SU-DHL-6 (cell line): Measurements from ENCODE around the gene SMAD3.

Experiments
- H2AFZ ChIP-seq: fragments of 200-600 bp; sonication (generic); 2 replicates; pipeline ENCODE4 v1.6.1; 2014; ENCODE audit warnings: low read depth, mild to moderate bottlenecking, moderate library complexity, mixed read lengths, antibody characterized with exemption, low read length; ENCODE audit not compliant: severe bottlenecking
- H3F3A ChIP-seq: fragments of 200-600 bp; shearing (Covaris generic); 2 replicates; pipeline ENCODE4 v1.6.0; 2016; ENCODE audit warnings: antibody characterized with exemption, mild to moderate bottlenecking; ENCODE audit not compliant: insufficient read depth
- H3K27ac ChIP-seq: fragments of 200-600 bp; sonication (generic); 2 replicates; pipeline ENCODE4 v1.5.1; 2016; ENCODE audit warnings: low read depth, mild to moderate bottlenecking, low read length, moderate library complexity, mixed read lengths
- H3K27me3 ChIP-seq: fragments of 200-600 bp; sonication (generic), shearing (Covaris generic); 2 replicates; pipeline ENCODE4 v1.6.0; 2014; ENCODE audit warnings: mild to moderate bottlenecking, low read length
- H3K36me3 ChIP-seq: fragments of 200-600 bp; sonication (generic); 2 replicates; pipeline ENCODE4 v1.6.1; 2014; ENCODE audit warnings: mild to moderate bottlenecking, low read length, mixed read lengths
- H3K4me2 ChIP-seq: fragments of 300-600, 200-600 bp; shearing (Covaris generic), sonication (generic); 2 replicates; pipeline ENCODE4 v1.6.0; 2014; ENCODE audit warnings: low read length, low read depth, mild to moderate bottlenecking; ENCODE audit not compliant: poor library complexity, severe bottlenecking
- H3K4me3 ChIP-seq: fragments of 200-600 bp; sonication (generic); 2 replicates; pipeline ENCODE4 v1.5.1; 2014; ENCODE audit warnings: antibody characterized with exemption, low read length, mild to moderate bottlenecking, mixed read lengths; ENCODE audit not compliant: insufficient read depth, poor library complexity, severe bottlenecking
- H3K79me2 ChIP-seq: fragments of 200-600 bp; sonication (generic); 2 replicates; pipeline ENCODE4 v1.6.1; 2014; ENCODE audit warnings: mild to moderate bottlenecking, low read length, moderate library complexity; ENCODE audit not compliant: insufficient read depth
- H3K9ac ChIP-seq: fragments of 200-600 bp; sonication (generic); 2 replicates; pipeline ENCODE4 v1.7.0; 2014; ENCODE audit warnings: mild to moderate bottlenecking, low read length
- H3K9me2 ChIP-seq: fragments of 200-600 bp; sonication (generic); replicated peaks from 2 replicates; pipeline ENCODE4 v1.6.1; 2014; ENCODE audit warnings: low read length; ENCODE audit not compliant: insufficient read depth
- H3K9me3 ChIP-seq: fragments of 200-600 bp; sonication (generic); 2 replicates; pipeline ENCODE4 v1.6.1; 2014; ENCODE audit warnings: low read length, mixed read lengths; ENCODE audit not compliant: insufficient read depth
- H4K20me1 ChIP-seq: fragments of 200-600 bp; sonication (generic); 2 replicates; pipeline ENCODE4 v1.6.1; 2014; ENCODE audit warnings: low read depth, mild to moderate bottlenecking, antibody characterized with exemption, low read length, moderate library complexity, mixed read lengths
- CTCF ChIP-seq: fragments of 200-600 bp; sonication (generic); IDR thresholded peaks from one replicate; pipeline ENCODE4 v1.5.1; 2017; ENCODE audit warnings: antibody characterized with exemption, mild to moderate bottlenecking, low read length, moderate library complexity; ENCODE audit not compliant: insufficient read depth, poor library complexity, severe bottlenecking
- EZH2phosphoT487 ChIP-seq: fragments of 200-600 bp; sonication (generic), shearing (Covaris generic); conservative IDR thresholded peaks from 2 replicates; pipeline ENCODE4 v1.6.1; 2018; ENCODE audit warnings: mild to moderate bottlenecking, antibody characterized with exemption, low read length, moderate library complexity, mixed read lengths

Gene SMAD3

GRCh38 chr15:67161412-67161811 lies 96.0 kb downstream of the SMAD3 start:
- Histone ChIP-seq H3K9me2 (no peaks in the 10 kb centered on the region), H3K79me2 (peaks cover 6% of the 10 kb centered on the region; the same call in 1 of the 2 replicates), H3K4me3 (no peak overlapping the region), H3K27me3 (no peaks in the 10 kb centered on the region), H3K27ac (no peak overlapping the region), H2AFZ (no peak overlapping the region), H3K36me3 (no peaks in the 10 kb centered on the region), H3K9me3 (no peaks in the 10 kb centered on the region), H3K9ac (no peak overlapping the region), H3K4me2 (no peak overlapping the region), H4K20me1 (no peaks in the 10 kb centered on the region), H3F3A (no peaks in the 10 kb centered on the region)
- TF ChIP-seq CTCF (no peak), EZH2phosphoT487 (no peak)

DNA sequence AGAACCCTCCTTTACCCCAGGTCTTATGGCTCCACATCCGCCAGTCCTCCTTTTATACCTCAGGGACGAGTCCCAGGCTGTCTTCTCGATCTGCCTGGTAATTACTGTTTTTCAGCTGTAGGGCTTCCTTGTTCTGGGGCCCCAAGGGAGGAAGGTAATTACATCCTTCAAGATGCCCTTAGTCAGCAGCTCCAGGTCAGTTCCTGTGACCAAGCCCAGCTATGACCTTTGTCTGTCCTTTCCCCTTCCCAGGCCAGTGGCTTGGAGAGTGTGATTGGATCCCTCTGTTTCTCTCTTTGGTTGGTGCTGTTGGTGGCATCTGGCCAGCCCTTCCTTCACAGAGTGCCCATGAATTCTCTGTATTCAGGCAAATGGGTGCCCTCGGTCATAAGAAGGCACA lies 96.5 kb downstream of the SMAD3 start:
- Histone ChIP-seq H3K4me3 (no peak overlapping the region), H3K9me3 (no peaks in the 10 kb centered on the region), H3K9me2 (no peaks in the 10 kb centered on the region), H3F3A (no peaks in the 10 kb centered on the region), H3K36me3 (no peaks in the 10 kb centered on the region), H2AFZ (no peak overlapping the region), H3K27ac (no peak overlapping the region), H3K9ac (no peak overlapping the region), H3K4me2 (no peak overlapping the region), H4K20me1 (no peaks in the 10 kb centered on the region), H3K27me3 (no peaks in the 10 kb centered on the region), H3K79me2 (peaks cover 6% of the 10 kb centered on the region; the same call in 1 of the 2 replicates)
- no peak for TF ChIP-seq CTCF
- TF ChIP-seq EZH2phosphoT487, result no peak

GRCh38 chr15:67163180-67163579 lies 97.8 kb downstream of the SMAD3 start:
- Histone ChIP-seq H3K36me3 (no peaks in the 10 kb centered on the region), H3K4me2 (no peak overlapping the region), H3K27ac (no peak overlapping the region), H3F3A (no peaks in the 10 kb centered on the region), H3K79me2 (peaks cover 6% of the 10 kb centered on the region; the same call in 1 of the 2 replicates), H3K9ac (no peak overlapping the region), H3K27me3 (no peaks in the 10 kb centered on the region), H3K4me3 (no peak overlapping the region), H2AFZ (no peak overlapping the region), H3K9me2 (no peaks in the 10 kb centered on the region), H4K20me1 (no peaks in the 10 kb centered on the region), H3K9me3 (no peaks in the 10 kb centered on the region)
- no peak for TF ChIP-seq CTCF
- no peak for TF ChIP-seq EZH2phosphoT487
